ENCODE measurements around the gene ATN1. TPM values are rescaled to one million over a fixed set of nuclear protein-coding genes. Genes with fewer than 3 reads are reported as not detected.
"Not testable (repeated sequence)": the region's sequence is repeated elsewhere in the genome, so short reads cannot be mapped to it uniquely, and the experiment has no call there.

Gene ATN1
- total RNA-seq, 1 donor from 2014 or later: 7.7 TPM

DNA sequence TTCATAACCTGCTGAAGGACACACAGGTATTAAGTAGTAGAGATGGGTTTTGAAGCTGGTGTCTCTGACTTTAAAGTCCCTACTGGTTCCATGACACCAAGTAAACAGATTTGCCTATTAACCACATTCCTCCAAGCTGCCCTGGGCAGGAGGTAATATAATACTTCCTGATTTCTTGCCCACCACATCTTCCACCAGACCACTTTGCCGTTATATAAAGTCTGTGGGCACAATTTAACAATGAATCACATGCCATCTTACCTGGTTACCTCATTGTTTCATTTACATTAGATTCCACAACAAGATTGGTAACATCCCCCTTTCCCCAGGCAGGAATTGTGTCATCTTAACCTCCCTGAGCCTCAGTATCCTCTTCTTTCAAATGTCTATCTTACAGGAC is 24.0 kb upstream of the ATN1 start:
- DNase-seq (ENCODE audit: low read depth in 2 of 2): no peak

DNA sequence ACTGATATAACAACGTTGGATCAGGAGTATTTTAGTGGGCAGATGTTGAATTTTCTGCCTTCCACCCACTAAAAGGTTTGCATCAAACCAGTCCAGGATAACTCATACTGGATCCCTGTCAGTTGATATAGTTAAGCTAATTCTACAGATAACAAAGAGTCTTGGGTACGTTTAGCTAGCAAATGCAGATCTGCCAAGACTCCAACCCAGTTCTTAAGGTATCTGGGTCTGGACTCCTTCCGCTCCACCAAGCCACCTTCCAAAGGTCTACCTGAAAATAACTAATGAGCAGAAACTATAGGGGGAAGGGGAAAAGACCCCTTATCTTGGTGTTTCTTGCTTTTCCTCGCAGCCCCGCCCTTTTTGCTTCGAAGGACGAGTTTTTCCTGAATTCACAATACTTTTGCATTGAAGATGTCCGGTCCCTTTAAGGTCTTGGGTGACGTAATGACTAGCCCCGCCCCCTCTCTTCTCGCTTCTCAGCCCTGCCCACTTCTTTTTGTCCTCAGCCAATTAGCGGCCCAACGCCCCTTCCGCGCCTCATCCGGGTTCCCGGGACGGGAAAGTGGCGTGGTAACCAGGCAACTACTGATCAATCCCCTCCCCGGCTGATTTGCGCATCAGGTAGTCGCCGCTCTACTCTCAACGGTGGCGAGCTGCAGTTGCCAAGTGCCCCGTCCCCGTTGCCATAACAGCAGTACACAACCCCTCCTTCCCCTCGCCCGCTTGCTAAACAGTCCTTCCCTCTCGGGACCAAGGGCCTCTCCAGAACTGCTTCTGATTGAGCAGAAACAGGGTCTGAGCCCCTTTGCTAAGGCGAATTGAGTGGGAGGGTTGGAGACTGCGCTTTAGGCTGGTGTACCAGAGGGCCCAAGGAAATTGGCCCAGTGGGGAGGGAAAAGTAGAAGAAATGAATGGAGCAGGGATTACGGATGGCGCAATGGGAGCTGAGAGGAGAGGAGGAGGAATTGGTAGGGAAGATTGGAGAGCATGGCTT is 23.2 kb upstream of the ATN1 start, which contains the start of gene LRRC23:
Gene LRRC23, plus strand, starts transcription at position 543 of the 997 bp plus-strand sequence. CDS start 812 bp downstream, outside the sequence.
- peak; percentile 93 to 96 for DNase-seq (ENCODE audit: low read depth in 2 of 2)

DNA sequence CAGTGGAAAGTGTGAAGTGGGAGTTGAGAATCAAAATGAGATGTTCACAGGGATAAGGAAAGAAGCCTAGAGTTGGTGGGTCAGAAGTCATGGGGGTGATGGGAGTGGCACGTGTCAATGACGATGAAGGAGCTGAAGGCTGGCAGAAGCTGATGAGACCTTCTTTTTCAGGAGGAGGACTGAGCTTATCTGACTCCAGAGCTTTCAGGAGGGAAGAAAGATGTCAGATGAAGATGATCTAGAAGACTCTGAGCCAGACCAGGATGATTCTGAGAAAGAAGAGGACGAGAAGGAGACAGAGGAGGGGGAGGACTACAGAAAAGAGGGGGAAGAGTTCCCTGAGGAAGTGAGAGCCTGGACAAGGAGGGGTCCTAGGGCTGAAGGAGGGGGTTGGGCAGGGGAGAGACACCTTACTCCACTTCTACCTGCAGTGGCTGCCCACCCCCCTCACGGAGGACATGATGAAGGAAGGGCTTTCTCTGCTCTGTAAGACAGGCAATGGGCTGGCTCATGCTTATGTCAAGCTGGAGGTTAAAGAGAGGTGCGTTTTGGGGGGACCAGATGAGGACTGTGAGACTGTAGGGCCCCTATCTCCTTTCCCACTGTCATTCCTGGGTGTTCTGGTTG is 22.2 kb upstream of the ATN1 start:
- no peak for DNase-seq (ENCODE audit: low read depth in 2 of 2)

DNA sequence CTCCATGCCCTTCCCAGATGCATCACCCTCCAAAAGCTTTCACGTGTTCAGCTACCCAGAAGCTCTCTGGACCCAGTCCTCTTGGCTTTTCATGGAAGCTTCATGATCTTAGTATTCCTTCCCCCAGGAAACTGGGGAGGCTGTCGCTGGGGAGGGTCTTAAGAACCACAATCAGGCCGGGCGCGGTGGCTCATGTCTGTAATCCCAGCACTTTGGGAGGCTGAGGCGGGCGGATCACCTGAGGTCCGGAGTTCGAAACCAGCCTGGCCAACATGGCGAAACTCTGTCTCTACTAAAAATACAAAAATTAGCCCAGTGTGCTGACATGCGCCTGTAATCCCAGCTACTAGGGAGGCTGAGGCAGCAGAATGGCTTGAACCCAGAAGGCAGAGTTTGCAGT is 19.6 kb upstream of the ATN1 start:
- not testable (repeated sequence) for DNase-seq (ENCODE audit: low read depth in 2 of 2)

DNA sequence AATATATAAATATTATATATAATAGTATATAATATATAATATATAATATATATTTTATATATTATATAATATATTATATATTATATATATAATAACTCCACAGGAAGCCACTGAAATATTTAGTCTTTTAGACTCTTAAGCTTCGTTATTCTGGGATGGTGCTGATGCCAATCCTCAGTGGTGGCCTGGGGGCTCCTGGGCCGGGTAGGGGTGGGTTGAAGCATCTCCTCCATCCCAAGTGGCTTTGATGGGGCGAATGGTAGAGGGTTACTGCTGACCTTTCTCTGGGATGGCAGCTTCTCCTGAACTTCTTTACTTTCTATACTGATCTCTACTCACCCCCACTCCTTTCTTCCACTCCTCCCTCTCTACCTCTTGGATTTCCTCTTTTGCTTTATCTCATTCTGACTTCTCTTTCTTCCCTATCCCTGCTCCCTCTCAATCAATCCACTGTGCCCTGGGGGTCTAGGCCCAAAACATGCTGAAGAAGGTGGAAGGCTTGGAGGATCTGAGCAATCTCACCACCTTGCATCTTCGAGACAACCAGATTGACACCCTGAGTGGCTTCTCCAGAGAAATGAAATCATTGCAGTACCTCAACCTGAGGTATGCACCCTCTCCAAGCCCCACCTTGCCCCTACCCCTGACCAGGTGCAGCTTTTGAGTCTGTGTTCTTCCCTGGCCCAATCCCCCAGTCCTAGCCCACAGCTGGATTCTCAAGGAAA is 18.2 kb upstream of the ATN1 start:
- no peak for DNase-seq (ENCODE audit: low read depth in 2 of 2)

DNA sequence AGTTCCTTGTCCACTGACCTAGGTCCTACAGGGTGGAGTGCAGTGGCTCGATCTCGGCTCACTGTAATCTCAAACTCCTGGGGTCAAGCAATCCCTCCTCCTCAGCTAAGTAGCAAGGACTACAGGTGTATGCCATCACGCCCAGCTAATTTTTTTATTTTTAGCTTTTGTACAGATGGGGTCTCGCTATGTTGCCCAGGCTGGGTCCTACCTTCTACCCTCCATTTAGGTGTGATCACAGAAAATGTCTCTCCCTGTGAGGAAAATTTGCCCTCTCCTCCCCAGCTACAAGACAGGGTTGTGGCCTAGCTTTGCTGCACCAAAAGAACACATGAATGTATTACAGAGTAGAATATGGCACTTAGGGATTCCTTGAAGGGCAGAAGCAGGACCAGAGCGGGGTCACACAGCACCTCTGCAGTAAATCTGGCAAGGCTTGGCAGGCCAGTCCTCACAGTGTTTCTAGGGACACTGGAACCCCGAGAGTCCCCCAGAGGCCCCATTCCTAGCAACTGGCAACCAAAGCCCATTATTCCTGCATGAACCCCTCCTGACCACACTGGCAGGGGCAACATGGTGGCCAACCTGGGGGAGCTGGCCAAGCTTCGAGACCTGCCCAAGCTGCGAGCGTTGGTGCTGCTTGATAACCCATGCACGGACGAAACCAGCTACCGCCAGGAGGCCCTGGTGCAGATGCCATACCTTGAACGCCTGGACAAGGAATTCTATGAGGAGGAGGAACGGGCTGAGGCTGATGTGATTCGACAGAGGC is 15.4 kb upstream of the ATN1 start:
- no peak for DNase-seq (ENCODE audit: low read depth in 2 of 2)

DNA sequence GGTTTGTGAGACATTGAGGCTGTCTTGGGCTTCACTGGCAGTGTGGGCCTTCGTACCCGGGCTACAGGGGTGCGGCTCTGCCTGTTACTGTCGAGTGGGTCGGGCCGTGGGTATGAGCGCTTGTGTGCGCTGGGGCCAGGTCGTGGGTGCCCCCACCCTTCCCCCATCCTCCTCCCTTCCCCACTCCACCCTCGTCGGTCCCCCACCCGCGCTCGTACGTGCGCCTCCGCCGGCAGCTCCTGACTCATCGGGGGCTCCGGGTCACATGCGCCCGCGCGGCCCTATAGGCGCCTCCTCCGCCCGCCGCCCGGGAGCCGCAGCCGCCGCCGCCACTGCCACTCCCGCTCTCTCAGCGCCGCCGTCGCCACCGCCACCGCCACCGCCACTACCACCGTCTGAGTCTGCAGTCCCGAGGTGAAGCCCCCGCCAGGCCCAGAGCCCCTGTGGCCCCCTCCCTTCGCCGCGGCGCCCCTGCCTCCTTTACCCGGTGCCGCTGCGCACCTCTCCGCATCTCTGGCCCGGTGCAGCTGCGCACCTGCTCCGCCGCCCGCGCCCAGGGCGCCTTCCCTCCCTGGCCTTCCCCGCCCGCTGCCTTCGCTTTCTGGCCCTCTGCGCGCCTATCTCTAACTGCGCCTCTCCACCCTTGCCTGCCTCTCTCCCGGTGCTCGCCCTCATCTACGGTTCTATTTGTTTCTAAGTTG is 13.4 kb upstream of the ATN1 start, which contains the start of gene ENO2:
Gene ENO2, plus strand, starts transcription at position 335 of the 701 bp plus-strand sequence. CDS start 1,253 bp downstream, outside the sequence.
- peak; percentile 60 to 69 for DNase-seq (ENCODE audit: low read depth in 2 of 2)

DNA sequence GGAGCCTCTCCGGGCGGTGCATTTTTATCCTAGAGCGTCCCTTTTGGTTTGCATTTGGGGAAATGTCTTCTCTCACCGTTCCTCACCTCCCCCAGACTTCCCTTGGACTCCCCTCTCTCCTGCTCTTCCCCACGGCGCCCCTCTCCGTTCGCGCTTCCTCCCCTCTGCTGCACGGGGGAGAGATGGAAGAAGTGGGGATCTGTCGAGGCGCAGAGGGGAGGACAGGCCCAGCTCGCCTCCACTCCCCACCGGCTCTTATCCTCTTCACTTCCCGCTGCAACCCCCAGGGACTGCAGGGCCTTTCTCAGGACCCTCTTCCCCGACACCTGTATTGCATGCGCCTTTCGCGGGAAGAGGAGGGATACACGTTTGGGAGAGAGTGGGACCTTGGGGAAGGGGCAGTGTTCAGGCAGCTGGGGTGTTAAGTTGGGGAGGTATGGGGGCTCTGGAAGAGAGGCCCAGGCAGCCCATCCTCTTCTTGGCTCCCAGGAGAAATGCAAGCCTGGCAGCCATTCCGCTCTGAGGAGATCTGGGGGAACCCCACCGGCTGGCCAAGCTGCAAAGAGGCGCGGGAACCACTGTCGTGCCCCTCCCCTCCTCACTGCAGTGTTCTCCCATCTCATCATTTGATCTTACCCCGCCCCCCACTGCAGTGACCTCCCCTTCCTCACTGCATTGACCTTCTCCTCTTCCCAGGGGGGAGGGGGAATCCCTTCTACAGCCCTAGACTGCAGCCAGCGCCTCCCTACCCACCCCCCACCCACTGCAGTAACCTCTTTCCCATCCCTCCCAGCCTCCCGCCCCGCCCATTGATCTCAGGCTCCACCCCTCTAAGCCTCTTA is 12.6 kb upstream of the ATN1 start:
- no peak for DNase-seq (ENCODE audit: low read depth in 2 of 2)

DNA sequence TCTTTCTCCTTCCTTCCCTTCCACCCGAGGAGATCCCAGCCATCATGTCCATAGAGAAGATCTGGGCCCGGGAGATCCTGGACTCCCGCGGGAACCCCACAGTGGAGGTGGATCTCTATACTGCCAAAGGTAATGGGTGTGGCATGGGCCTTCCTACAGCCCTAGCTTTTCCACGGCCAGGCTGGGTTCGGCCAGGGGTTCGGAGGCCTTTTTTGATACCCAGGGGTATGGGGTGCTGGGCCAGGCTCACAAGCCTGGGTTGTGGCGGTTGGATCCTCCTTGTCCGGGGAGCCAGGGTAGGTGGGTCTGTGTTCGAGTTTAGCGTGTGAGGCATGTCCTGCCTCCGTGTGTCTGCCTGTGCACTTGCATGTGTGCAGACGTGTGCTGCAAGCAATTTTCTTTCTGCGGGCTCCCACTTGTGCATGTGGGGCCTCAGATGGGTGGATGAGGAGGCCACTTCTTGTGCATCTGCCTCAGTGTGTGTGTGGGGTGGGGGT is 11.9 kb upstream of the ATN1 start:
- no peak for DNase-seq (ENCODE audit: low read depth in 2 of 2)

DNA sequence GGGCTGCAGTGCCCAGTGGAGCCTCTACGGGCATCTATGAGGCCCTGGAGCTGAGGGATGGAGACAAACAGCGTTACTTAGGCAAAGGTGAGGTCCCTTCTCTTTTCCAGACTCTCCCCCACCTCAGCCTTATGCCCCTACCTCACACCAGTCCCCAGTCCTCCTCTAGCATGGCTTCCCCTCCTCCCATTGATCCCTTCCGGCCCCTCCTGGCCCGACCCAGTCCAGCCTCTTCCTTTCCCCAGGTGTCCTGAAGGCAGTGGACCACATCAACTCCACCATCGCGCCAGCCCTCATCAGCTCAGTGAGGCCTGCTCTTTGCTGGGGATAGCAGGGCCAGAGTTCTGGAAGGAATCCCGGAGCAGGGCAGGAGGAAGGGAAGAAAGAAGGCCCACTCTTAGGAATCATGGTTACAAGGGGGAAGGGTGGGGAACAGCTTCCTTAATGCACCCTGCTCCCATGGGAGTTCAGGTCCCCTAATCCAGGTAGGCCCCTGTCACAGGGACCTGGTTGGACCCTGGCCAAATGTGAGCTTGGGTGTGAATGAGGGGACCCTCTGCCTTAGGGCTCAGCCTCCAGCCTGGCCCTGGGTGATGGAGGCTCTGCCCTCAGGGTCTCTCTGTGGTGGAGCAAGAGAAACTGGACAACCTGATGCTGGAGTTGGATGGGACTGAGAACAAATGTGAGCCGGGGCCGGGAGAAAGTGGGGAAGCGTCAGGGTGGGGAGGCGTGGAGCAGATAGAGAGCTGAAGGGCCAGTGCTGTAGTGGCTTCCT is 11.1 kb upstream of the ATN1 start:
- no peak for DNase-seq (ENCODE audit: low read depth in 2 of 2)

DNA sequence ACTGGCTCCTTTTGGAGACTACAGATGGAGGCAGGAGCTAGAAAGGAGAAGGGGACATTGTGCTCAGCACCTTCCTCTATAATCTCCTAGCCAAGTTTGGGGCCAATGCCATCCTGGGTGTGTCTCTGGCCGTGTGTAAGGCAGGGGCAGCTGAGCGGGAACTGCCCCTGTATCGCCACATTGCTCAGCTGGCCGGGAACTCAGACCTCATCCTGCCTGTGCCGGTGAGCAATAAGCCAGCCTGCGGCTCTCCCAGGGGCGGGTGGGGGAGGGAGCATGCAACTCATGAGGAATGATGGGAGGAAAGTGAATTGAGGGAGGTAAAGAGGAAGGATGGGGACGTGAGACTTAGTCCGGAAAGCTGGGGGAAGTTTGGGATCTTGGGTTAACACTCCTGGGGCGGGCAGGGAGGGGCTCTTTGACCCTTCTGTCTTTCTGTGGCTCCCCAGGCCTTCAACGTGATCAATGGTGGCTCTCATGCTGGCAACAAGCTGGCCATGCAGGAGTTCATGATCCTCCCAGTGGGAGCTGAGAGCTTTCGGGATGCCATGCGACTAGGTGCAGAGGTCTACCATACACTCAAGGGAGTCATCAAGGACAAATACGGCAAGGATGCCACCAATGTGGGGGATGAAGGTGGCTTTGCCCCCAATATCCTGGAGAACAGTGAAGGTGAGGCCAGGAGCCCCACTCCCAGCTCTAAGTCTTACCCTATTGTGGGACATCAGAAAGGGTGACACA is 10.1 kb upstream of the ATN1 start:
- peak in 1 of 2 donors; percentile 42 for DNase-seq (ENCODE audit: low read depth in 2 of 2)

DNA sequence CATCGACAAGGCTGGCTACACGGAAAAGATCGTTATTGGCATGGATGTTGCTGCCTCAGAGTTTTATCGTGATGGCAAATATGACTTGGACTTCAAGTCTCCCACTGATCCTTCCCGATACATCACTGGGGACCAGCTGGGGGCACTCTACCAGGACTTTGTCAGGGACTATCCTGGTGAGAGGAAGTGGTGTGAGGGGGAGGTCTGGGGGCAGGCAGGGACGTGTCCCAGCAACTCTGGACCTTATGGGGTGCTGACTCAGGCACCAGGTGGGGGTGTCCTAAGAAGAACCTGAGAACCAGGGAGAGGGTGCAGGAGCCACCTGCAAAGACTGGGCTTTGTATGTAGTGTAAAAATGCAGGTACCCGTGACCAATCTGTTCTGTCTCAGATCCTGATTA is 8.2 kb upstream of the ATN1 start:
- no peak for DNase-seq (ENCODE audit: low read depth in 2 of 2)

DNA sequence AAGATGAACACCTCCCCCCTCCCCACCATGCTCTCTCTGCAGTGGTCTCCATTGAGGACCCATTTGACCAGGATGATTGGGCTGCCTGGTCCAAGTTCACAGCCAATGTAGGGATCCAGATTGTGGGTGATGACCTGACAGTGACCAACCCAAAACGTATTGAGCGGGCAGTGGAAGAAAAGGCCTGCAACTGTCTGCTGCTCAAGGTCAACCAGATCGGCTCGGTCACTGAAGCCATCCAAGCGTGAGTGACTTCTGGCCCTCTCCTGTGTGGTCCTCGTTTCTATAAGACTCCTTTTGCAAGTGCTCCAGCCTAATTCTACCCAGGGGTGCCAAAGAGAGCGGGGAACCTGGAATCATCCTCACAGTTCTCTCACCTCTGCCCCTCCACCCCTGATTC is 6.2 kb upstream of the ATN1 start:
- DNase-seq (ENCODE audit: low read depth in 2 of 2): no peak

DNA sequence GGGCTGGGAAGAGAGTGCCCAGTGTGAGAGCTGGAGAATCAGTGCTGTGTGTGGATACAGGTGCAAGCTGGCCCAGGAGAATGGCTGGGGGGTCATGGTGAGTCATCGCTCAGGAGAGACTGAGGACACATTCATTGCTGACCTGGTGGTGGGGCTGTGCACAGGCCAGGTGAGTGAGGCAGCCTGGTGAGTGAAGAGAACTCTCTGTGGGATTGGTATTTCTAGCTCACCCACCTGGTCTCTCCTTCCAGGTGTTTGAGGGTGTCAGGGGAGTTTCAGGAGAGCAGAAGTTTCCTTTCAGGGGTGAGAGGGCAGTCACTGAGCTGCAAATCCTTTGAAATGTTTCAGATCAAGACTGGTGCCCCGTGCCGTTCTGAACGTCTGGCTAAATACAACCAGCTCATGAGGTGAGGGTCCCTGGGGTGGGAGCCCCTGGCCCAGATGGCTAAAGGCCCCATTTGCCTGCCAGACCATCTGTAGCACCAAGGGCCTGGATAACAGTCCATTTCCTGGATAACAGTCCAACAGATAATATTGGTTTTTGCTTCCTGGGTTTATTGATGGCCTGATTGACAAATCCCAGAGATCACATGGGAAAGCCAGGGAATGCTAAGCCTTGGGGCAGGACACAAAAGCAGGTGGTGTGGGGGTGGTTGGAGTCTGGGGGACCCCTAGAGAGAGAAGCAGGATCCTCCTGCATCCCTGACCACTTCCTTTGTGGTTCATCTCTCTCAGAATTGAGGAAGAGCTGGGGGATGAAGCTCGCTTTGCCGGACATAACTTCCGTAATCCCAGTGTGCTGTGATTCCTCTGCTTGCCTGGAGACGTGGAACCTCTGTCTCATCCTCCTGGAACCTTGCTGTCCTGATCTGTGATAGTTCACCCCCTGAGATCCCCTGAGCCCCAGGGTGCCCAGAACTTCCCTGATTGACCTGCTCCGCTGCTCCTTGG is 5.5 kb upstream of the ATN1 start:
- no peak for DNase-seq (ENCODE audit: low read depth in 2 of 2)

DNA sequence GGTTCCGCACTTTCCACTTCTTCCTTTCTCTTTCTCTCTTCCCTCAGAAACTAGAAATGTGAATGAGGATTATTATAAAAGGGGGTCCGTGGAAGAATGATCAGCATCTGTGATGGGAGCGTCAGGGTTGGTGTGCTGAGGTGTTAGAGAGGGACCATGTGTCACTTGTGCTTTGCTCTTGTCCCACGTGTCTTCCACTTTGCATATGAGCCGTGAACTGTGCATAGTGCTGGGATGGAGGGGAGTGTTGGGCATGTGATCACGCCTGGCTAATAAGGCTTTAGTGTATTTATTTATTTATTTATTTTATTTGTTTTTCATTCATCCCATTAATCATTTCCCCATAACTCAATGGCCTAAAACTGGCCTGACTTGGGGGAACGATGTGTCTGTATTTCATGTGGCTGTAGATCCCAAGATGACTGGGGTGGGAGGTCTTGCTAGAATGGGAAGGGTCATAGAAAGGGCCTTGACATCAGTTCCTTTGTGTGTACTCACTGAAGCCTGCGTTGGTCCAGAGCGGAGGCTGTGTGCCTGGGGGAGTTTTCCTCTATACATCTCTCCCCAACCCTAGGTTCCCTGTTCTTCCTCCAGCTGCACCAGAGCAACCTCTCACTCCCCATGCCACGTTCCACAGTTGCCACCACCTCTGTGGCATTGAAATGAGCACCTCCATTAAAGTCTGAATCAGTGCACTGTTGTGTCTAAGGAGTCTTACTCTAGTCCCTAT is 4.6 kb upstream of the ATN1 start:
- no peak for DNase-seq (ENCODE audit: low read depth in 2 of 2)

DNA sequence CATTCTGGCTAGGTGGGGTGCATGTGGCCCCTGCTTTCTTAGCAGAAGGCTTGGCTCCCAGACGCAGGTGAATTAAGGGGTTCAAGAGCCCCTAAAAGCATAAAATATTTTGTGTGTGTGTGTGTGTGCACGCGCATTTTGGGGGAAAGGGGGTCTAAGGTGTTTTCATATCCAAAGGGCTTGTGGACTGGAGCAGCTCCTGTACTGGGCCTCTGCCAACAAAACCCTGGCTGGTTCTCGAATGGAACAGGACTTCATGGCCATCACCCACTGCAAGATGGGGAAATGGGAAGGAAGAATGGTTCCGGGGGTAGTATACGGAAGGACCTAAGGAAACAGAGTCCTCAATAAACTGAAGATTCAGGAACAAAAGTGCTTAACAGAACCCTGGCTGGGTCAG is 3.9 kb upstream of the ATN1 start:
- no peak for DNase-seq (ENCODE audit: low read depth in 2 of 2)

Data from lung microvascular endothelial cell (primary cell).